Measurements from ENCODE around the gene ISM1.
A peak's percentile ranks its signal among the peaks of the same experiment; 100 is the strongest.

ISM1 gene

DNA sequence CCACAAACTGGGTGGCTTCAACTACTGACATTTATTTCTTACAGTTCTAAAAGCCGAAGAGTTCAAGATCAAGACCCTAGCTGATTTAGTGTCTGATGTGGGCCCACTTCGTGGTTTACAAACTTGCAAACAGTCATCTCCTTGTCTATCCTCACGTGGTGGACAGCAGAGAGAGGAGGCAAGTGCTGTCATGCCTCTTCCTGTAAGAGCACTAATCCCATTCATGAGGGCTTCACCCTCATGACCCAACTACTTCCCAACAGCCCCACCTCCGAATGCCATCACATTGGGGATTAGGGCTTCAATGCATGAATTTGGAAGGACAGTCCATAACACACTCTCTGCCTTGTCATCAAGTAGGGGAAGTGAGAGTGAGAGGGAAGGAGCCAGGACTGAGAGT, 15.6 kb upstream of the ISM1 start:
- Histone ChIP-seq H2AFZ (ENCODE audit: low read length, unreplicated experiment) (no peak overlapping the region), H3K4me3 (ENCODE audit: low read depth, low read length) (no peak overlapping the region), H3K4me1 (ENCODE audit: control insufficient read depth, insufficient read depth, low read length, unreplicated experiment) (no peaks in the 10 kb centered on the region), H3K36me3 (ENCODE audit: insufficient read depth, low read length) (no peaks in the 10 kb centered on the region), H3K79me2 (ENCODE audit: control insufficient read depth, insufficient read depth, low read length, unreplicated experiment) (no peaks in the 10 kb centered on the region), H3K27me3 (ENCODE audit: insufficient read depth, low read length) (peaks cover 26% of the 10 kb centered on the region), H3K27ac (ENCODE audit: low read depth, low read length) (no peak overlapping the region)

DNA sequence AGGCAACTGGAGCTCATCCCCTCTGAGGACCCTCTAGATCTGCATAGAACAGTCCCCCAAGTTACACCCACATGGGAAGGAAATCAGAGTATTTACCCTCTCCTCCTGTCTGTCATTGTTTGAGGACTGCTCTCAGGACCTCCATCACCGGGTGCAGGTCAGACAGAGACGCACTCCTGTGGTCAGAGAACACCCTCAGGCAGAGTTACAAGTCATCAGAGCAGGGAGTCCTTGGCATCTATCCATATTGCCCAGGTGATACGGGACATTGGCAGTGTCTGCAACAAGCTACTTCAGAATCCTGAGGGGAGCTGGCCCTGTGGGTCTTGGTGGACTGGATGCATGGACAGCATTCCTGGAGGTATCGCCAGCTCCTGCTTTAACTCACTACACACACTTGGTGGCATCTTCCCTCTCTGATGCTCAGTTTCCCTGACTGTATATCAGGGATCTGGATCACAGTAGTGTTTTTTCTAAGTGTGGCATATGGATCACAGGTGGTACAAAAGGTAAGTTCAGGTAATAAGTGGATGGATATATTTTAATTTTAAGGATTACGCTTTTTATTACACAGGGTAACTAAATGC, 15.1 kb upstream of the ISM1 start:
- no peak overlapping the region for H3K27ac ChIP-seq (ENCODE audit: low read depth, low read length)
- H3K36me3 ChIP-seq (ENCODE audit: insufficient read depth, low read length): no peaks in the 10 kb centered on the region
- H3K4me3 ChIP-seq (ENCODE audit: low read depth, low read length): no peak overlapping the region
- H3K27me3 ChIP-seq (ENCODE audit: insufficient read depth, low read length): peaks cover 26% of the 10 kb centered on the region
- H3K79me2 ChIP-seq (ENCODE audit: control insufficient read depth, insufficient read depth, low read length, unreplicated experiment): no peaks in the 10 kb centered on the region
- no peaks in the 10 kb centered on the region for H3K4me1 ChIP-seq (ENCODE audit: control insufficient read depth, insufficient read depth, low read length, unreplicated experiment)
- H2AFZ ChIP-seq (ENCODE audit: low read length, unreplicated experiment): no peak overlapping the region

DNA sequence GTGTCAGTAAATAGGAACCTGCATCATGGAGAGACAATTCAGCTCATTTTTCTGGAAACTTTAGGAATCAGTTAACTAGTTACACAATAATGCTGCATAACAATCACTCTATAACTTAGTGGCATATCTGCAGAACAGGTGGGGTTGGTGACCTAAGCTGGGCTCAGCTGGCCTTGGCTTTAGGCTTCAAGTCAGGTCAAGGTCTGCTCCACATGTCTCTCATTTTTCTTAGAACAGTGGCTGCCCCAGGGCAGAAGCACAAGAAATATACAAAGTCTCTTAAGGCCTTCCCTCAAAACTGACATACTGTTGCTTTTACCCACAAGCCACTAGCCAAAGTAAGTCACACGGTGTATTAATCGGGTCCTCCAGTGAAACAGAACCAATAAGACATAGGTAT, 14.1 kb upstream of the ISM1 start:
- Histone ChIP-seq H3K79me2 (ENCODE audit: control insufficient read depth, insufficient read depth, low read length, unreplicated experiment) (no peaks in the 10 kb centered on the region), H3K27me3 (ENCODE audit: insufficient read depth, low read length) (peaks cover 35% of the 10 kb centered on the region), H3K4me1 (ENCODE audit: control insufficient read depth, insufficient read depth, low read length, unreplicated experiment) (no peaks in the 10 kb centered on the region), H3K4me3 (ENCODE audit: low read depth, low read length) (no peak overlapping the region), H2AFZ (ENCODE audit: low read length, unreplicated experiment) (no peak overlapping the region), H3K27ac (ENCODE audit: low read depth, low read length) (no peak overlapping the region), H3K36me3 (ENCODE audit: insufficient read depth, low read length) (no peaks in the 10 kb centered on the region)

DNA sequence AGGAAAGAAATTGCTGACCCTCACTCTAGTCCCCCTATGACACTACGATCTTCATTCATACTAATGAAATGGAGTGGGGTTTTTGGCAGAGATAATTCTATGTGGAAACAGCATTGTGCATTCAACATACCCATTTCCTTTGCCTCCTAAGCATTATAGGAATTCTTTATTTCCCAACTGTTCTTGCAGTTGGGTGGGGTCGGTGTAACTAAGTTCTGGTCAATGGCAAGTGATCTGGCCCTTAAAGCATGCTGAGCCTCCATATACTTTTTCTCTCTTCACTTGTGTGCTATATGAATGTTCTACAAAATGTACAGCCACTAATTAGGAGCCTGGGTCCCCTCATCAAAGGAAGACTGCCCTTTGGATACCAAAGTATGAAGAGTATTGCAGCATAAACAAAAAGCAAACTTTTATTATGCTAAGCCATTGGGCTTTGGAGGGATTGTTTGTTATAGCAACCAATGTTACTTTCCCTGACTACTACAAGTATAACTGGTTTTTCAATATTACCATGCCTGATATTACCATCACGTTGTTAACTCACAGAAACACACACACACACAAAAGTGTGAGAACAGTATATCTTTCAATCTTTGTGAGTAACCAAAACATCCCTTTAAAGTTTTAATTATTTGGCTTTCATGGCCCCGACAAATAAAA, 9.0 kb upstream of the ISM1 start:
- peaks cover 60% of the 10 kb centered on the region for H3K27me3 ChIP-seq (ENCODE audit: insufficient read depth, low read length)
- H3K4me1 ChIP-seq (ENCODE audit: control insufficient read depth, insufficient read depth, low read length, unreplicated experiment): no peaks in the 10 kb centered on the region
- no peak overlapping the region for H3K4me3 ChIP-seq (ENCODE audit: low read depth, low read length)
- H3K79me2 ChIP-seq (ENCODE audit: control insufficient read depth, insufficient read depth, low read length, unreplicated experiment): no peaks in the 10 kb centered on the region
- H3K27ac ChIP-seq (ENCODE audit: low read depth, low read length): no peak overlapping the region
- no peak overlapping the region for H2AFZ ChIP-seq (ENCODE audit: low read length, unreplicated experiment)
- H3K36me3 ChIP-seq (ENCODE audit: insufficient read depth, low read length): no peaks in the 10 kb centered on the region

DNA sequence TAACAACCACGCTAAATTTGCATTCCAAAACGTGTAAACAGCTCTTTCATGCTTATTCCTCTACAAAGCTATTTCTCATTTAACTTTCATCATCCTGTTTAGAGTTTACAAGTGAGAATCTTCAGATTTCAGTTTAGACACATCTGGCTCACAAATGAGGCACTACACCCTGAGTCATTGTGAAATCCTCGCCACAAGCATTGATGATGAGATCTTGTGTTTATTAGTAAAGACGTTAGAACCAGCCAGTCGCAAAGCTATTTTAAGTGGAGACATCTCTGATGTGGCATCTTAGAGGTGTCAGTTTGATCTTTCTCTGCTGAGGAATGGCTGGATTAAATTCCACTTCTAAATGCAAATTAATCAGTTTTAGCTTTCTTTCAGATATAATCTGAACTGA, 8.3 kb upstream of the ISM1 start:
- Histone ChIP-seq H3K4me1 (ENCODE audit: control insufficient read depth, insufficient read depth, low read length, unreplicated experiment) (no peaks in the 10 kb centered on the region), H3K4me3 (ENCODE audit: low read depth, low read length) (no peak overlapping the region), H3K36me3 (ENCODE audit: insufficient read depth, low read length) (no peaks in the 10 kb centered on the region), H3K27me3 (ENCODE audit: insufficient read depth, low read length) (peaks cover 65% of the 10 kb centered on the region), H2AFZ (ENCODE audit: low read length, unreplicated experiment) (no peak overlapping the region), H3K79me2 (ENCODE audit: control insufficient read depth, insufficient read depth, low read length, unreplicated experiment) (no peaks in the 10 kb centered on the region), H3K27ac (ENCODE audit: low read depth, low read length) (no peak overlapping the region)

DNA sequence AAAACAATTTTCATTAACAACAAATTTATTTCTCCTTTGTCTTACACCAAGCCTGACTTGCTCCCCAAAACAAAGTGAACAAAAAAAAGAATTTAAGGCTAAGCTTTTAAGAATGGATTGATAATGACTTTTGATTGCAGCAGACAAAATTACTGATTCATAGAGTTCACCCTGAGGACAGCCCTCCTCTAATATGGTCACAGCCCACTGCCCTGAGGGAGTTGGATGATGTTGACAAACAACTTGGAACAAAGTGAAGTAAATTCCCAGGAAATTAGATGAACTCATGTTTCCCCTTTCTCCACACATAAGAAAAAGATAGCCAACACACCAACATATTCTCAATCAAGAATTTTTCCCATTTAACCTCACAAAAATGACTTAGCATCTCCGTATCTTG, 7.7 kb upstream of the ISM1 start:
- Histone ChIP-seq H3K27me3 (ENCODE audit: insufficient read depth, low read length) (peaks cover 71% of the 10 kb centered on the region), H2AFZ (ENCODE audit: low read length, unreplicated experiment) (no peak overlapping the region), H3K4me3 (ENCODE audit: low read depth, low read length) (no peak overlapping the region), H3K4me1 (ENCODE audit: control insufficient read depth, insufficient read depth, low read length, unreplicated experiment) (no peaks in the 10 kb centered on the region), H3K36me3 (ENCODE audit: insufficient read depth, low read length) (no peaks in the 10 kb centered on the region), H3K27ac (ENCODE audit: low read depth, low read length) (no peak overlapping the region), H3K79me2 (ENCODE audit: control insufficient read depth, insufficient read depth, low read length, unreplicated experiment) (no peaks in the 10 kb centered on the region)

DNA sequence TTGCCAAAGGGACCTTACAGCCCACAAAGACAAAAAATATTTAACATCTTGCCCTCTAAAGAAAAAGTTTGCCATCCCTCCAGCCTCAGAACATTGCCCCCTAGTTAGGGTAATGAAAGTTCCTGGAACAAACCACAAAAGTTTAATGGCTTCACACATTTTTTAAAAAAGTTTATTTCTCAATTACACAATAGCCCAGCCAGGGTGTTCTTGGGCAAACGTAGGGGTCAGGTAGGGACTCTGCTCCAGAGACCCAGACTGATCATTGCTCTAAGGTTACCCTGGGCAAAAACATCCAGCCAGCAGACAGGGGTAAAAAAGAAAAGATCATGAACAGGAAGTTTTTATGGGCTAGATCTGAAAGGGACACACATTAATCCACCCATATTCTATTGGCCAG, 4.5 kb upstream of the ISM1 start:
- Histone ChIP-seq H3K27ac (ENCODE audit: low read depth, low read length) (no peak overlapping the region), H3K36me3 (ENCODE audit: insufficient read depth, low read length) (no peaks in the 10 kb centered on the region), H3K79me2 (ENCODE audit: control insufficient read depth, insufficient read depth, low read length, unreplicated experiment) (no peaks in the 10 kb centered on the region), H3K4me3 (ENCODE audit: low read depth, low read length) (no peak overlapping the region), H3K4me1 (ENCODE audit: control insufficient read depth, insufficient read depth, low read length, unreplicated experiment) (no peaks in the 10 kb centered on the region), H3K27me3 (ENCODE audit: insufficient read depth, low read length) (peaks cover 92% of the 10 kb centered on the region), H2AFZ (ENCODE audit: low read length, unreplicated experiment) (no peak overlapping the region)

DNA sequence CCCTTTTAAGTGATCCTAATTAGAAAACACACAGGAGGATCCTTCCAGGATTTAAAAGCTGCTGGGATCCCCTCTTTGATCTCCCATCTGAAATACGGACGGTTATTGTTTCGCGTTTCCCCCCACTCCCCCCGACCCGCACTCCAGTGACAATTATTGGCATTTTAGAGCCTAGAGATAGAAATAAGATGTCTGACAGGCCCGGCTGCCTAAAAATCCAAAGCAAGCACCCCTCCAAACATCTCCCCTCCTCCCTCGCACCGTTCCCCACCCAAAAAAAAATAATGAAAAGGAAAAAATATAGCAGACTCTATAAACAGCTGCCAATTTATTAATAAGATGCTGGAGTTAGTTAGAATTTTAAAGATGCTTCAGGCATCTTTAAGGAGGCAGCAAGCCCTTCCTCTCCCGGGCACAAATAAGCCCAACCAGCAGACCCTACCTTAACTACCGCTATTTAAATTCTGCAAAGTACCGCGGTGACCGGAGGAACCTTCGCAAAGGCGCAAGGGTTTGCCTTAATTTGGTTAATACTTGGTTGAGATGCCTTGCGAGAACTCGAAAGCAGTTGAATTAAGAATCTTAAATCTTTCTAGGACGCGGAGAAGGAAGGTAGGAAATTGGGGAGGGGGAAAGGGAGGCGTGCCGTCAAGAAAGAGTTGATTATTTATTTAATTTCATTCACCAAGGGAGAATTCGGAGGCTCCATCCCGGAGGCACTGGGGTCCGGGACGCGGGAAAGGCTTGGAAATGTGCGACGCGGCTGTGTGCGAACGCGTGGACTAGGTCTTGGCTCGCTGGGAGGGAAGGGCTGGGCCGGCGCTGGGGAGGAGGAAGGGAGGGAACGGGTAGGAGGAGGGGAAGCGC, 1.5 kb upstream of the ISM1 start:
- H2AFZ ChIP-seq (ENCODE audit: low read length, unreplicated experiment): no peak overlapping the region
- H3K4me3 ChIP-seq (ENCODE audit: low read depth, low read length): peak overlapping the region; percentile 72
- peaks cover 84% of the 10 kb centered on the region for H3K27me3 ChIP-seq (ENCODE audit: insufficient read depth, low read length)

DNA sequence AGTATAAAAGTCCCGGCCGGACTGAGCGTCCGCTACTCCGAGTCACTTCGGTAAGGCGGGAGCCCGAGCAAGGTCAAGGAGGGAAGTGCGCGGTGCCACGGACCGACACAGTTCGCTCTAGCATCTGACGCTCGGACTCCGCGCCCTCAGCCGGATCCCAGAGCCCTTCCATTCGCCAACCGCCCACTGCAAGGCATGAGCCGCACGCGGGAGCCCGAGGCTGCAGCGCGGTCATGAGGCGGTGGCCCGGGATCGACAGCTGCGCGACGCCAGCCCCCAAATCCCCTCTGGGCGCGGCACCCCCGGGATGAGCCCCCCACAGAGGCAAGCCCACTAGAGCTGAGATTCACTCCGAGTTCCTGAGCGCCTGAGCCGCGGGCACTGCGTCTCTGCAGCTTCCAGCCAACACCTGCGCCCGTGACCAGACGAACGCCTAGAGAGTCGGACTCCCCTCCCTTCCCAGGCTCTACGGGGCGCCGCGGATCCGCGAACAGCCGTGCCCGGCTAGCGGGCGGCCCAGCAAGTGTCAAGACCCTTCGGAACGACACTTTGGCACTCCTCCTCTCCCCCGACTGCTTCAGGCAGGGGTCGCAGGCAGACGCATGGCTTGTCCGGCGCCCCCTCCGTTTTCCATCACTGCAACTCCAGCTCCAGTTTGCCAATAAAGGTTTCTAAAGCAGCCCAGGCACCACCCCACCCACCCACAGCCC, 725 bp upstream of the ISM1 start:
- peaks cover 76% of the 10 kb centered on the region for H3K27me3 ChIP-seq (ENCODE audit: insufficient read depth, low read length)
- H3K27ac ChIP-seq (ENCODE audit: low read depth, low read length): no peak overlapping the region
- H3K79me2 ChIP-seq (ENCODE audit: control insufficient read depth, insufficient read depth, low read length, unreplicated experiment): no peaks in the 10 kb centered on the region
- H3K4me3 ChIP-seq (ENCODE audit: low read depth, low read length): peak overlapping the region; percentile 72
- no peaks in the 10 kb centered on the region for H3K36me3 ChIP-seq (ENCODE audit: insufficient read depth, low read length)
- peak overlapping the region; percentile 24 for H2AFZ ChIP-seq (ENCODE audit: low read length, unreplicated experiment)
- H3K4me1 ChIP-seq (ENCODE audit: control insufficient read depth, insufficient read depth, low read length, unreplicated experiment): no peaks in the 10 kb centered on the region

More for the DNA sequence above, 1.5 kb upstream of the ISM1 start:
- Histone ChIP-seq H3K27ac (ENCODE audit: low read depth, low read length) (no peak overlapping the region), H3K79me2 (ENCODE audit: control insufficient read depth, insufficient read depth, low read length, unreplicated experiment) (no peaks in the 10 kb centered on the region), H3K36me3 (ENCODE audit: insufficient read depth, low read length) (no peaks in the 10 kb centered on the region), H3K4me1 (ENCODE audit: control insufficient read depth, insufficient read depth, low read length, unreplicated experiment) (no peaks in the 10 kb centered on the region)

DNA sequence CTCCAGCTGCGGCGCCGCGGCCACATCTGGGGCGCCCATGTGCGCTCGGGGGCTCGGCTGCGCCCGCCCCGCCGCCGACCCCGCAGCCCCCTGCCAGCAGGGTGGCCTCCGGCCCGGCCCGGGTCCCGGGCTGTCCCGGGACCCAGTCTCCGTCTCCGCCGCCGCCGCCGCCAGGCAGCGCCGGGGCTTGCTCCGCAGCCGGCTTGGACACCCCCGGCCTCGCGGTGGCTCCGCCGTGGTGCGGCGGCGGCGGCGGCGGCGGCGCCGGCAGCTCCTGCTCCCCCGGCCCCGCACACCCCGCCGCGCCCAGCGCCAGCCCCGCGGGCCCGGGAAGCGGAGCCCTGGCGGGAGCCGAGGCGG, 219 bp downstream of the ISM1 start:
- no peak overlapping the region for H3K27ac ChIP-seq (ENCODE audit: low read depth, low read length)
- no peak overlapping the region for H2AFZ ChIP-seq (ENCODE audit: low read length, unreplicated experiment)
- no peaks in the 10 kb centered on the region for H3K79me2 ChIP-seq (ENCODE audit: control insufficient read depth, insufficient read depth, low read length, unreplicated experiment)
- H3K36me3 ChIP-seq (ENCODE audit: insufficient read depth, low read length): no peaks in the 10 kb centered on the region
- peak overlapping the region; percentile 72 for H3K4me3 ChIP-seq (ENCODE audit: low read depth, low read length)
- no peaks in the 10 kb centered on the region for H3K4me1 ChIP-seq (ENCODE audit: control insufficient read depth, insufficient read depth, low read length, unreplicated experiment)
- H3K27me3 ChIP-seq (ENCODE audit: insufficient read depth, low read length): peaks cover 71% of the 10 kb centered on the region

Data from ACC112 (cell line).